HepG2 (cell line): Measurements from ENCODE around the gene NPHS1. TPM values are rescaled to one million over a fixed set of nuclear protein-coding genes. Genes with fewer than 3 reads are reported as not detected.

ENCODE experiments used
- DMAP1 ChIP-seq: IDR thresholded peaks from 2 replicates; pipeline ENCODE4 v1.6.1; 2016
- GMEB2 ChIP-seq: IDR thresholded peaks from 2 replicates; pipeline ENCODE4 v1.6.1; 2016; ENCODE audit warnings: missing biosample characterization, missing genetic modification reagents, low read depth
- MEF2D ChIP-seq: sonication (generic); formaldehyde crosslinking; IDR thresholded peaks from 2 replicates; pipeline ENCODE4 v1.5.1; 2020; ENCODE audit warnings: mild to moderate bottlenecking, missing genetic modification reagents
- MIER2 ChIP-seq: IDR thresholded peaks from 2 replicates; pipeline ENCODE4 v1.6.1; 2016; ENCODE audit warnings: missing biosample characterization, missing genetic modification reagents
- MYC ChIP-seq: sonication (generic); formaldehyde crosslinking; IDR thresholded peaks from 2 replicates; pipeline ENCODE4 v1.9.0; 2021; ENCODE audit warnings: missing genetic modification reagents, borderline replicate concordance
- NFRKB ChIP-seq: fragments of 450-650 bp; IDR thresholded peaks from 2 replicates; pipeline ENCODE4 v1.6.1; 2017
- NPAS2 ChIP-seq: sonication (generic); formaldehyde crosslinking; IDR thresholded peaks from 2 replicates; pipeline ENCODE4 v1.8.0; 2022; ENCODE audit warnings: mild to moderate bottlenecking, missing genetic modification reagents, borderline replicate concordance
- SOX13 ChIP-seq, 3 experiments: fragments of 450-650 bp in 1 of 3; sonication (generic) in 1 of 3; formaldehyde crosslinking in 1 of 3; IDR thresholded peaks in 2 of 3; conservative IDR thresholded peaks in 1 of 3; 2 replicates each; pipeline versions ENCODE4 v1.5.0 to v1.6.1; 2016 to 2020; ENCODE audit warnings: antibody characterized with exemption in 1 of 3, mild to moderate bottlenecking in 1 of 3, missing compliant biosample characterization in 1 of 3, missing genetic modification reagents in 1 of 3, moderate library complexity in 1 of 3
- TAF15 ChIP-seq: fragments of 200-400 bp; formaldehyde crosslinking; IDR thresholded peaks from one replicate; pipeline ENCODE4 v1.6.1; 2018; ENCODE audit warnings: mild to moderate bottlenecking, low read depth, low read length; ENCODE audit not compliant: poor library complexity, severe bottlenecking
- TEAD3 ChIP-seq: optimal IDR thresholded peaks from 2 replicates; pipeline ENCODE3; 2016; ENCODE audit warnings: borderline replicate concordance
- TMF1 ChIP-seq: sonication (generic); formaldehyde crosslinking; IDR thresholded peaks from 2 replicates; pipeline ENCODE4 v1.8.1; 2022; ENCODE audit warnings: low read depth, missing genetic modification reagents
- YY1 ChIP-seq: IDR thresholded peaks from 2 replicates; pipeline ENCODE4 v1.6.1; 2011; ENCODE audit warnings: low read length, low read depth, moderate library complexity, mild to moderate bottlenecking; ENCODE audit not compliant: insufficient read depth, insufficient replicate concordance
- ZFP1 ChIP-seq: IDR thresholded peaks from 2 replicates; pipeline ENCODE4 v1.6.1; 2016
- ZFP36L1 ChIP-seq: sonication (generic); formaldehyde crosslinking; IDR thresholded peaks from 2 replicates; pipeline ENCODE4 v1.8.0; 2022; ENCODE audit warnings: mild to moderate bottlenecking, missing genetic modification reagents, moderate library complexity
- ZFP82 ChIP-seq: sonication (generic); formaldehyde crosslinking; IDR thresholded peaks from 2 replicates; pipeline ENCODE4 v1.5.1; 2020; ENCODE audit warnings: mild to moderate bottlenecking, missing genetic modification reagents, borderline replicate concordance
- ZNF12 ChIP-seq: sonication (generic); formaldehyde crosslinking; IDR thresholded peaks from 2 replicates; pipeline ENCODE4 v1.5.0; 2020; ENCODE audit warnings: missing genetic modification reagents
- ZNF224 ChIP-seq: sonication (generic); formaldehyde crosslinking; IDR thresholded peaks from 2 replicates; pipeline ENCODE4 v1.5.0; 2020; ENCODE audit warnings: mild to moderate bottlenecking, missing genetic modification reagents
- ZNF260 ChIP-seq: sonication (generic); formaldehyde crosslinking; IDR thresholded peaks from 2 replicates; pipeline ENCODE4 v1.4.0; 2020; ENCODE audit warnings: missing genetic modification reagents, low read depth, mild to moderate bottlenecking, borderline replicate concordance
- ZNF281 ChIP-seq: sonication (generic); formaldehyde crosslinking; IDR thresholded peaks from 2 replicates; pipeline ENCODE4 v1.4.0; 2020; ENCODE audit warnings: missing genetic modification reagents, borderline replicate concordance
- ZNF431 ChIP-seq: sonication (generic); formaldehyde crosslinking; IDR thresholded peaks from 2 replicates; pipeline ENCODE4 v1.9.0; 2022; ENCODE audit warnings: missing genetic modification reagents, low read depth, mild to moderate bottlenecking, borderline replicate concordance
- ZSCAN25 ChIP-seq: sonication (generic); formaldehyde crosslinking; IDR thresholded peaks from 2 replicates; pipeline ENCODE4 v1.8.0; 2022; ENCODE audit warnings: mild to moderate bottlenecking, missing genetic modification reagents
- polyA plus RNA-seq, 8 experiments: library from polyadenylated mRNA; depleted of rRNA in 3 of 8; stranded (reverse) in 7 of 8; unstranded in 1 of 8; fragments of >200 nt; fragmentation: Illumina TruSeq in 4 of 8; extraction: Trizol in 4 of 8; gene quantifications; 2 replicates each; pipeline versions ENCODE4 v1.2.1 to v1.2.3, GENCODE V29; 2011 to 2016; ENCODE audit warnings: low read depth in 4 of 8, missing spikeins in 1 of 8, mixed read lengths in 1 of 8; ENCODE audit not compliant: insufficient read depth in 1 of 8
- total RNA-seq, 5 experiments: library from RNA; depleted of rRNA; stranded (reverse); fragments of >200 nt; fragmentation: Illumina TruSeq; extraction: Trizol; gene quantifications; 2 replicates each; pipeline ENCODE4 v1.2.3, GENCODE V29; 2016; ENCODE audit warnings: low read depth in 1 of 5
- TF ChIP-seq, protein P1 (sequence below): sonication (generic); formaldehyde crosslinking; conservative IDR thresholded peaks from 2 replicates; pipeline ENCODE4 v1.5.0; 2020; ENCODE audit warnings: missing genetic modification reagents
- TF ChIP-seq, protein P2 (sequence below): IDR thresholded peaks from 2 replicates; pipeline ENCODE4 v1.6.1; 2016; ENCODE audit warnings: missing compliant biosample characterization, missing genetic modification reagents, borderline replicate concordance

NPHS1 gene
- total and polyA plus RNA-seq, 2 of the 13 experiments (the other 11 are each of a cell fraction or from before 2014, with no cell fraction given) = not detected

GRCh38 chr19:35811317-35812219 is 40.7 kb downstream of the NPHS1 start (continued):
- TF ChIP-seq TAF15 (peak; percentile 20), TMF1 (CRISPR knock-in tag) (no peak), MIER2 (no peak), ZSCAN25 (CRISPR knock-in tag) (no peak), SOX13 (IDR thresholded peaks at IDR 0.05) (no peak), SOX13 (CRISPR knock-in tag; conservative IDR thresholded peaks at IDR 0.05 in 1 of 2, IDR thresholded peaks at IDR 0.05 in 1 of 2) (0 out of 4 replicates have a peak, but pooled peaks of 1 of the 2 experiments have one; percentile 3), NPAS2 (no peak), ZFP36L1 (CRISPR knock-in tag) (no peak), NFRKB (no peak), ZNF431 (no peak), ZFP1 (no peak), GMEB2 (CRISPR knock-in tag) (no peak), MYC (CRISPR knock-in tag) (0 out of 2 replicates have a peak, but pooled peaks have one; percentile 39), YY1 (no peak), MEF2D (CRISPR knock-in tag) (no peak), ZNF260 (no peak), ZFP82 (CRISPR knock-in tag) (no peak), ZNF12 (CRISPR knock-in tag) (no peak), ZNF224 (CRISPR knock-in tag) (no peak), ZNF281 (CRISPR knock-in tag) (no peak), DMAP1 (CRISPR knock-in tag) (0 out of 2 replicates have a peak, but pooled peaks have one; percentile 7), TEAD3 (no peak)
- TF ChIP-seq, protein P1, sequence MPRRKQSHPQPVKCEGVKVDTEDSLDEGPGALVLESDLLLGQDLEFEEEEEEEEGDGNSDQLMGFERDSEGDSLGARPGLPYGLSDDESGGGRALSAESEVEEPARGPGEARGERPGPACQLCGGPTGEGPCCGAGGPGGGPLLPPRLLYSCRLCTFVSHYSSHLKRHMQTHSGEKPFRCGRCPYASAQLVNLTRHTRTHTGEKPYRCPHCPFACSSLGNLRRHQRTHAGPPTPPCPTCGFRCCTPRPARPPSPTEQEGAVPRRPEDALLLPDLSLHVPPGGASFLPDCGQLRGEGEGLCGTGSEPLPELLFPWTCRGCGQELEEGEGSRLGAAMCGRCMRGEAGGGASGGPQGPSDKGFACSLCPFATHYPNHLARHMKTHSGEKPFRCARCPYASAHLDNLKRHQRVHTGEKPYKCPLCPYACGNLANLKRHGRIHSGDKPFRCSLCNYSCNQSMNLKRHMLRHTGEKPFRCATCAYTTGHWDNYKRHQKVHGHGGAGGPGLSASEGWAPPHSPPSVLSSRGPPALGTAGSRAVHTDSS (CRISPR knock-in tag) = no peak
- TF ChIP-seq, protein P2, sequence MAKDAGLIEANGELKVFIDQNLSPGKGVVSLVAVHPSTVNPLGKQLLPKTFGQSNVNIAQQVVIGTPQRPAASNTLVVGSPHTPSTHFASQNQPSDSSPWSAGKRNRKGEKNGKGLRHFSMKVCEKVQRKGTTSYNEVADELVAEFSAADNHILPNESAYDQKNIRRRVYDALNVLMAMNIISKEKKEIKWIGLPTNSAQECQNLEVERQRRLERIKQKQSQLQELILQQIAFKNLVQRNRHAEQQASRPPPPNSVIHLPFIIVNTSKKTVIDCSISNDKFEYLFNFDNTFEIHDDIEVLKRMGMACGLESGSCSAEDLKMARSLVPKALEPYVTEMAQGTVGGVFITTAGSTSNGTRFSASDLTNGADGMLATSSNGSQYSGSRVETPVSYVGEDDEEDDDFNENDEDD (CRISPR knock-in tag) = no peak
